Activated T-cell treated with anti-CD3 and anti-CD28 coated beads, Interleukin-2, amount 50 U/mL, for 4 hours (primary cell): Measurements from ENCODE around the gene SSTR4. TPM values are rescaled to one million over a fixed set of nuclear protein-coding genes. Genes with fewer than 3 reads are reported as not detected.

Experiments used
- total RNA-seq, 3 donors: library from RNA; stranded (reverse); gene quantifications; one replicate each; pipeline ENCODE4 v1.2.1, GENCODE V29; 2021

SSTR4 gene
- total RNA-seq, 3 donors from 2014 or later, result not detected

Other genes with a start within 250 kb of the SSTR4 start
- gene THBD, start 14.4 kb downstream of the SSTR4 start, total RNA-seq, result under 1 TPM in 2 of 3 donors, not detected in 1; 0.05 to 0.08 TPM
- gene CD93, start 51.0 kb downstream of the SSTR4 start, total RNA-seq, result under 1 TPM; 0.18 to 0.76 (median 0.30) TPM